NB4 (cell line): Measurements from ENCODE around the gene KMT2C.
"Not testable (repeated sequence)": the region's sequence is repeated elsewhere in the genome, so short reads cannot be mapped to it uniquely, and the experiment has no call there.

Experiments used
- DNase-seq: peaks from one replicate; pipeline ENCODE4 v3.0.0; 2010; ENCODE audit warnings: low read depth
- H3K4me3 ChIP-seq: one replicate; pipeline ENCODE4 v1.5.1; 2011; ENCODE audit warnings: mild to moderate bottlenecking, low read depth, low read length, moderate library complexity
- MYC ChIP-seq: IDR thresholded peaks from 2 replicates; pipeline ENCODE4 v1.6.1; 2011; ENCODE audit warnings: low read depth, low read length
- POLR2A ChIP-seq: IDR thresholded peaks from 2 replicates; pipeline ENCODE4 v1.6.1; 2011; ENCODE audit warnings: mild to moderate bottlenecking; ENCODE audit not compliant: insufficient read length; ENCODE audit errors: extremely low read depth
- TF ChIP-seq, protein P1 (sequence below): IDR thresholded peaks from one replicate; pipeline ENCODE4 v1.5.1; 2012; ENCODE audit warnings: low read depth, low read length
- TF ChIP-seq, protein P2 (sequence below): IDR thresholded peaks from 2 replicates; pipeline ENCODE4 v1.6.1; 2011; ENCODE audit warnings: low read depth, low read length

The KMT2C gene

GRCh38 chr7:152234421-152234820, 201.4 kb downstream of the KMT2C start:
- not testable (repeated sequence) for H3K4me3 ChIP-seq, DNase-seq

DNA sequence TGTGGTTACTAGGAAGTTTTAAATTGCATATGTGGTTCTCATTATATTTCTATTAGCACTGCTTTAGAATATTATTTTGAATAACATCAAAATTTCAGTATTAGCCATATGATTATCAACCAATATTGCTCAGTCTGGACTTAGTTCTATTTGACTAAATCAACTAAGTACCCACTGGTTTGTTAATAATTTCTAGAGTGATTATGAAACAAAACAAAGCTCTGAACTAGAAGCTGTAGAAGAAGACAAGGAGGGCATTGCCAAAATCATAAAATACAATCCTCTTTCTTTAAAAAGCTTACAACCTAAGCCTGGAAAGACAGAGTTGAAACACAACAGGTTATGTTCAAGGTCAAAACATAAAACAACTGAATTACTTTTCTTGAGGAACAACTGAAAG, 204.7 kb downstream of the KMT2C start:
- TF ChIP-seq, protein P1, sequence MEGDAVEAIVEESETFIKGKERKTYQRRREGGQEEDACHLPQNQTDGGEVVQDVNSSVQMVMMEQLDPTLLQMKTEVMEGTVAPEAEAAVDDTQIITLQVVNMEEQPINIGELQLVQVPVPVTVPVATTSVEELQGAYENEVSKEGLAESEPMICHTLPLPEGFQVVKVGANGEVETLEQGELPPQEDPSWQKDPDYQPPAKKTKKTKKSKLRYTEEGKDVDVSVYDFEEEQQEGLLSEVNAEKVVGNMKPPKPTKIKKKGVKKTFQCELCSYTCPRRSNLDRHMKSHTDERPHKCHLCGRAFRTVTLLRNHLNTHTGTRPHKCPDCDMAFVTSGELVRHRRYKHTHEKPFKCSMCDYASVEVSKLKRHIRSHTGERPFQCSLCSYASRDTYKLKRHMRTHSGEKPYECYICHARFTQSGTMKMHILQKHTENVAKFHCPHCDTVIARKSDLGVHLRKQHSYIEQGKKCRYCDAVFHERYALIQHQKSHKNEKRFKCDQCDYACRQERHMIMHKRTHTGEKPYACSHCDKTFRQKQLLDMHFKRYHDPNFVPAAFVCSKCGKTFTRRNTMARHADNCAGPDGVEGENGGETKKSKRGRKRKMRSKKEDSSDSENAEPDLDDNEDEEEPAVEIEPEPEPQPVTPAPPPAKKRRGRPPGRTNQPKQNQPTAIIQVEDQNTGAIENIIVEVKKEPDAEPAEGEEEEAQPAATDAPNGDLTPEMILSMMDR = no peak
- TF ChIP-seq, protein P2, sequence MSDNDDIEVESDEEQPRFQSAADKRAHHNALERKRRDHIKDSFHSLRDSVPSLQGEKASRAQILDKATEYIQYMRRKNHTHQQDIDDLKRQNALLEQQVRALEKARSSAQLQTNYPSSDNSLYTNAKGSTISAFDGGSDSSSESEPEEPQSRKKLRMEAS = no peak
- TF ChIP-seq MYC = no peak
- no peak for TF ChIP-seq POLR2A
- no peak overlapping the region for H3K4me3 ChIP-seq
- no peak for DNase-seq

- DNase-seq, H3K4me3 ChIP-seq: not testable (repeated sequence)
These were observed 216.2 kb downstream of the KMT2C start for GRCh38 chr7:152219556-152219955.

DNA sequence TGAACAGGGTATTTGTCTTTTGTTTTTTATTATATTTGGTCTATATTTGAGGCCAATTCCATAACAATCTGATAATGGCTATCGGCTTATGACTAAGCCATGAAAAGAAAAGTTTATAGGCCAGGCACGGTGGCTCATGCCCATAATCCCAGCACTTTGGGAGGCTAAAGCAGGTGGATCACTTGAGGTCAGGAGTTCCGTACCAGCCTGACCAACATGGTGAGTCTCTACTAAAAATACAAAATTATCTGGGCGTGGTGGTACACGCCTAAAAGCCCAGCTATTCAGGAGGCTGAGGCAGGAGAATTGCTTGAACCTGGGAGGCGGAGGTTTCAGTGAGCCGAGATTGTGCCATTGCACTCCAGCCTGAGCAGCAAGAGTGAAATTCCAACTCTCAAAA, 227.0 kb downstream of the KMT2C start:
- not testable (repeated sequence) for H3K4me3 ChIP-seq, DNase-seq

GRCh38 chr7:152204417-152204816, 231.4 kb downstream of the KMT2C start:
- not testable (repeated sequence) for DNase-seq, H3K4me3 ChIP-seq

DNA sequence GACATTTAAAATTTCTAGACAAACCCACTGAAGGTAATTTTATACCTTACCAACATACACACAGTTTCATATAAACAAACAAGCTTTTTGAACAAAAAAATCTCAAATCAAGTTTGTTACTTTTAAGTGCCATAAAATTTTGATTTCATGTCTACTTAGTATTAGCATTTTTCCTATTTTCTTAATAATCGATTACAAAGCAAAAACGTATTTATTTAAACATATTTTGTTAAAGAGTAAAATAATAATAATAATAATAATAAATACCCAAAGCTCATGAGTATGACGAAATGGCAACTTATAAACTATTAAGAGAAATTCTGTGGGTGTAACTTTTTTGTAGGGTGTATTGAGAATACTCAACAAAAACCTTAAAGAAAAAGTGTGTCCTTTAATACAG, 232.7 kb downstream of the KMT2C start:
- DNase-seq = no peak
- no peak for TF ChIP-seq POLR2A
- TF ChIP-seq, protein P1 = no peak
- H3K4me3 ChIP-seq = no peak overlapping the region

GRCh38 chr7:152202056-152202455, 233.7 kb downstream of the KMT2C start:
- TF ChIP-seq, protein P1 = no peak
- TF ChIP-seq MYC (no peak), POLR2A (no peak)
- TF ChIP-seq, protein P2 = no peak
- no peak for DNase-seq
- H3K4me3 ChIP-seq = no peak overlapping the region

- TF ChIP-seq POLR2A (no peak), MYC (no peak)
- TF ChIP-seq, protein P2 = no peak
- TF ChIP-seq, protein P1 = no peak
- no peak for DNase-seq
- H3K4me3 ChIP-seq = no peak overlapping the region
These were observed 235.4 kb downstream of the KMT2C start for GRCh38 chr7:152200395-152200794.
